Neural crest cell (in vitro differentiated cells): ENCODE results near the gene PEX7. TPM values are rescaled to one million over a fixed set of nuclear protein-coding genes. Genes with fewer than 3 reads are reported as not detected.

ENCODE experiments used
- DNase-seq: peaks from one replicate; pipeline ENCODE4 v3.0.0; 2021; ENCODE audit warnings: low read depth, mixed read lengths, low spot score
- H3K27ac Mint-ChIP-seq: one replicate; pipeline ENCODE4 v1.8.0; 2021; ENCODE audit warnings: mild to moderate bottlenecking, mixed read lengths; ENCODE audit not compliant: unreplicated experiment
- H3K27me3 Mint-ChIP-seq: 2 replicates; pipeline ENCODE4 v1.8.0; 2021; ENCODE audit warnings: low read depth, mild to moderate bottlenecking, mixed read lengths
- H3K36me3 Mint-ChIP-seq: 2 replicates; pipeline ENCODE4 v1.8.0; 2021; ENCODE audit warnings: low read depth, mild to moderate bottlenecking, mixed read lengths
- H3K4me1 Mint-ChIP-seq: 2 replicates; pipeline ENCODE4 v1.8.0; 2021; ENCODE audit warnings: mixed read lengths
- H3K4me3 Mint-ChIP-seq: one replicate; pipeline ENCODE4 v1.8.0; 2021; ENCODE audit warnings: mild to moderate bottlenecking, mixed read lengths
- H3K9me3 Mint-ChIP-seq: 2 replicates; pipeline ENCODE4 v1.8.0; 2021; ENCODE audit warnings: mixed read lengths
- total RNA-seq: library from RNA; stranded (reverse); gene quantifications from 2 replicates; pipeline ENCODE4 v1.2.1, GENCODE V29; 2021
- TF ChIP-seq, protein P1 (sequence below): fragments of 200-600 bp; sonication (generic); conservative IDR thresholded peaks from 2 replicates; pipeline ENCODE4 v1.5.0; 2021; ENCODE audit warnings: antibody characterized with exemption, mild to moderate bottlenecking

Gene PEX7
- total RNA-seq, 1 donor from 2014 or later = 5.3 TPM

DNA sequence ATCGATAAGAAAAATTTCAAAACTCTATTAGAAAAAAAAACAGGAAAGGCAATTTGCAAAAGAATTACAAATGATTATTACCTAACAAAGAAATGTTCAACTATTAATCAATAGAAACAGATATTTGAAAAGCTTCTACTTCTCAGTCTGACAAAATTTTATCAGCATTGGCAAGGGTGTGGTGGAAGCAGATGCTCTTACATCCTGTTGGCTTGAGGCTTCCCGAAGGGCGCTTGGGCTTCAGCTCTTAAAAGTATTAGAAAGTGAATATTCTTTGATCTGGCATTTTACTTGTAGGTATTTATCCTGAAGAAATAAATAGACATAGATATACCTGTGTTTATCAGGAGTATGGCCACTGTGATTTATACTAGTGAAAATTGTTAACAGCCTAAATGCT, 138.4 kb downstream of the PEX7 start:
- TF ChIP-seq, protein P1, sequence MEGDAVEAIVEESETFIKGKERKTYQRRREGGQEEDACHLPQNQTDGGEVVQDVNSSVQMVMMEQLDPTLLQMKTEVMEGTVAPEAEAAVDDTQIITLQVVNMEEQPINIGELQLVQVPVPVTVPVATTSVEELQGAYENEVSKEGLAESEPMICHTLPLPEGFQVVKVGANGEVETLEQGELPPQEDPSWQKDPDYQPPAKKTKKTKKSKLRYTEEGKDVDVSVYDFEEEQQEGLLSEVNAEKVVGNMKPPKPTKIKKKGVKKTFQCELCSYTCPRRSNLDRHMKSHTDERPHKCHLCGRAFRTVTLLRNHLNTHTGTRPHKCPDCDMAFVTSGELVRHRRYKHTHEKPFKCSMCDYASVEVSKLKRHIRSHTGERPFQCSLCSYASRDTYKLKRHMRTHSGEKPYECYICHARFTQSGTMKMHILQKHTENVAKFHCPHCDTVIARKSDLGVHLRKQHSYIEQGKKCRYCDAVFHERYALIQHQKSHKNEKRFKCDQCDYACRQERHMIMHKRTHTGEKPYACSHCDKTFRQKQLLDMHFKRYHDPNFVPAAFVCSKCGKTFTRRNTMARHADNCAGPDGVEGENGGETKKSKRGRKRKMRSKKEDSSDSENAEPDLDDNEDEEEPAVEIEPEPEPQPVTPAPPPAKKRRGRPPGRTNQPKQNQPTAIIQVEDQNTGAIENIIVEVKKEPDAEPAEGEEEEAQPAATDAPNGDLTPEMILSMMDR = no peak
- no peak for DNase-seq
- no peak overlapping the region for H3K4me3 Mint-ChIP-seq
- no peaks in the 10 kb centered on the region for H3K36me3 Mint-ChIP-seq
- H3K9me3 Mint-ChIP-seq = no peaks in the 10 kb centered on the region
- H3K27ac Mint-ChIP-seq = no peak overlapping the region
- peaks cover 32% of the 10 kb centered on the region for H3K4me1 Mint-ChIP-seq
- H3K27me3 Mint-ChIP-seq = no peaks in the 10 kb centered on the region

DNA sequence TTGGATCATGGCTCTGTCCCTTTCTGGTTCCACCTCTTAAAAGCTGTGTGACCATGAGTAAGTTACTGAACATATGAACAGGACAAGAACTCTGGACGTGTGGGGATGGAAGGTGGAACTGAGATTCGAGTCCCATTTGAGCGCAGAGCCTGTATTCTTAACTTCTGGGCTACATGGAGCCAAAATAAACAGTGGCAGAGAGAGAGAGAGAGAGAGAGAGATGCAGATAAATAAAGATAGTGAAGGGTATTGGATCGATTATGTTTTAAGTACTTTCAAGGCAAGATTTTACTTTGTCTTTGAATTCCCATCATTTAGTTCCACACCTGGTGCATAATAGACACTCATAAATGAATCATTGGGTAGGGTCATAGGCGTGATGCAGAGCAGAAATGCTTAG, 139.5 kb downstream of the PEX7 start:
- Mint-ChIP-seq H3K27ac (no peak overlapping the region), H3K9me3 (no peaks in the 10 kb centered on the region), H3K27me3 (no peaks in the 10 kb centered on the region), H3K36me3 (no peaks in the 10 kb centered on the region), H3K4me3 (no peak overlapping the region), H3K4me1 (peaks cover 29% of the 10 kb centered on the region)
- TF ChIP-seq, protein P1 = no peak
- no peak for DNase-seq

DNA sequence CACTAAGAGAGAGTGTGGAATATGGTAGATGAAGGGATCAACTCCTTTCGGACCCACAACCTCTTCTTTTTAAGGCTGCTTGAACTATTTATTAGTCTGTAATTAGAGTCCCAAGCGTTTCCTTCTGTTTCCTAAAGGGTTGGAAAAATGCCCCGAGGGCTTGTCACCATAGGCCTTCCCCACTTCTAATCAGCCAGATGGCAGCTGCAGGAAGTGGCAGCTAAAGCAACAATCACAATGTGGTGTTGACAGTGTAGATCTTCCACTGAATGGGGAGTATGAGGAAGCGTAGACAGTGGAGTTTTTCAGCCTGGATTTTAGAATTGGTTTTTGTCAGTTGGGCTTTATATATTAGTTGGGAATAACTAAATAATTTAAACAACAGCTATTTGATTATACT, 140.3 kb downstream of the PEX7 start:
- TF ChIP-seq, protein P1 = no peak
- H3K27ac Mint-ChIP-seq = peak overlapping the region; percentile 71
- H3K9me3 Mint-ChIP-seq = no peaks in the 10 kb centered on the region
- no peak overlapping the region for H3K4me3 Mint-ChIP-seq
- H3K4me1 Mint-ChIP-seq = peaks cover 24% of the 10 kb centered on the region
- no peaks in the 10 kb centered on the region for H3K36me3 Mint-ChIP-seq
- DNase-seq = peak; percentile 14
- no peaks in the 10 kb centered on the region for H3K27me3 Mint-ChIP-seq

DNA sequence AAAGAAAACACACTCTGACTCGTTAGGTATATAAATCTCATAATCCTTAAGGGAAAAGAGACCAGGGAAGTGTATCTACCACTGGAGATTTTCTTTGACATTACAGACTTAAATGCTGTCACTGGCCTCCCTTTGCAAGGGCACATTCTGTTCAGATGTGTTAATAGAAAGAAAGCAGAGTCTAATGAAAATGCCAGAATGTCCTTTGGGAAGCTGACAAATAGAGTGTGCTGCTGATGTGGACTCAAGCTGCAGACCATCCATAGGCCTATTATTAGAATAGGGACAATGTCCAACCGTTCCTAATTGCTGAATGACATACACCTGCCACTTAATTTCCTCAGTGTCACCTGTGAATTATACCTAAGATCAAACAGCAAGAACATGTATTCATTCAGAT, 140.9 kb downstream of the PEX7 start:
- H3K36me3 Mint-ChIP-seq = no peaks in the 10 kb centered on the region
- peaks cover 26% of the 10 kb centered on the region for H3K4me1 Mint-ChIP-seq
- no peaks in the 10 kb centered on the region for H3K27me3 Mint-ChIP-seq
- H3K9me3 Mint-ChIP-seq = no peaks in the 10 kb centered on the region
- no peak overlapping the region for H3K4me3 Mint-ChIP-seq
- H3K27ac Mint-ChIP-seq = no peak overlapping the region
- TF ChIP-seq, protein P1 = no peak
- no peak for DNase-seq

Other genes starting within 250 kb of the PEX7 start
- gene MAP3K5, start 30.1 kb upstream of the PEX7 start, total RNA-seq = 0.09 TPM in 2 replicates
- not detected in 2 replicates for gene SLC35D3, start 99.7 kb downstream of the PEX7 start, total RNA-seq
- not detected in 2 replicates for gene IL20RA, start 222.4 kb downstream of the PEX7 start, total RNA-seq